ELR (cell line): ENCODE data around the gene SOST.

Experiments used
- DNase-seq: peaks from one replicate; pipeline ENCODE4 v3.0.0-alpha.2; 2015; ENCODE audit warnings: low read depth

Gene SOST

GRCh38 chr17:43707184-43707583, 51.4 kb downstream of the SOST start:
- DNase-seq: no peak

- DNase-seq: no peak
Observed at GRCh38 chr17:43706235-43706634, 52.4 kb downstream of the SOST start.
